A549 (cell line): ENCODE measurements around the gene RGS6. TPM values are rescaled to one million over a fixed set of nuclear protein-coding genes. Genes with fewer than 3 reads are reported as not detected.

Source experiments
- ATAC-seq, 2 experiments: fragments of 200-7000 bp in 1 of 2; fragments of >200 bp in 1 of 2; cut with Nextera tagmentation in 1 of 2; cut with Tn5 transposase in 1 of 2; 3 replicates each; pipeline versions ENCODE4 v1.8.0 to v1.9.1; 2018 to 2020; ENCODE audit warnings: mild to moderate bottlenecking in 1 of 2, moderate library complexity in 1 of 2
- CTCF ChIA-PET: fragments of 300-600 bp; sonication (Branson Sonifier 250); formaldehyde crosslinking; extraction: SDS; loops from one replicate; lab custom pipeline; 2021; ENCODE audit warnings: antibody characterized with exemption, inconsistent platforms; lab: Yijun Ruan, JAX
- POLR2A ChIA-PET: fragments of 350-600 bp; formaldehyde crosslinking; extraction: SDS; loops from one replicate; lab custom pipeline; 2021; ENCODE audit warnings: antibody characterized with exemption, inconsistent platforms; lab: Yijun Ruan, JAX
- DNase-seq, 2 experiments: peaks; one replicate each; pipeline versions ENCODE4 v3.0.0 to v3.0.0-alpha.2; 2011 to 2016; ENCODE audit warnings: low read depth in 1 of 2, low spot score in 1 of 2
- FAIRE-seq: peaks from 2 replicates; lab custom pipeline; 2011; peaks lifted over from hg19 to GRCh38; lab: Jason Lieb, UNC
- H3K27ac ChIP-seq, 2 experiments: fragments of >200 bp; sonication (Bioruptor Twin); formaldehyde crosslinking; 3 replicates each; pipeline ENCODE4 v1.5.1; 2016 to 2017
- H3K4me1 ChIP-seq: fragments of >200 bp; sonication (Bioruptor Twin); formaldehyde crosslinking; 3 replicates; pipeline ENCODE4 v1.6.1; 2016
- H3K4me2 ChIP-seq: fragments of >200 bp; sonication (Bioruptor Twin); formaldehyde crosslinking; 3 replicates; pipeline ENCODE4 v1.6.1; 2016
- H3K4me3 ChIP-seq: fragments of >200 bp; sonication (Bioruptor Twin); formaldehyde crosslinking; 3 replicates; pipeline ENCODE4 v1.5.1; 2016
- H3K9me3 ChIP-seq: fragments of >200 bp; sonication (Bioruptor Twin); formaldehyde crosslinking; 3 replicates; pipeline ENCODE4 v1.6.1; 2016
- ATOH8 ChIP-seq: fragments of 250-450 bp; sonication (Bioruptor Pico); IDR thresholded peaks from 2 replicates; pipeline ENCODE4 v1.5.0; 2020; ENCODE audit warnings: low read depth, mild to moderate bottlenecking, moderate library complexity
- CEBPB ChIP-seq, 2 experiments: fragments of >200 bp in 1 of 2; sonication (Bioruptor Twin) in 1 of 2; formaldehyde crosslinking in 1 of 2; IDR thresholded peaks; 2 replicates each; pipeline ENCODE4 v1.6.1; 2012 to 2016
- CHD2 ChIP-seq: fragments of 150-350 bp; IDR thresholded peaks from 2 replicates; pipeline ENCODE4 v1.6.1; 2014; ENCODE audit warnings: low read length; ENCODE audit not compliant: partially characterized antibody
- CTCF ChIP-seq: fragments of >200 bp; sonication (Bioruptor Twin); formaldehyde crosslinking; IDR thresholded peaks from 3 replicates; pipeline ENCODE4 v1.5.1; 2016
- FOSL2 ChIP-seq, 2 experiments: fragments of 450-650 bp in 1 of 2; fragments of >200 bp in 1 of 2; sonication (Bioruptor Twin) in 1 of 2; formaldehyde crosslinking; IDR thresholded peaks; 2 replicates each; pipeline versions ENCODE4 v1.5.0 to v1.6.1; 2016 to 2020; ENCODE audit warnings: mild to moderate bottlenecking in 1 of 2, moderate library complexity in 1 of 2
- FOXS1 ChIP-seq: fragments of 250-450 bp; sonication (Bioruptor Pico); IDR thresholded peaks from 2 replicates; pipeline ENCODE4 v1.5.0; 2020; ENCODE audit warnings: mild to moderate bottlenecking, moderate library complexity
- GATA3 ChIP-seq: IDR thresholded peaks from 2 replicates; pipeline ENCODE4 v1.6.1; 2012; ENCODE audit warnings: borderline replicate concordance
- HES2 ChIP-seq: fragments of >200 bp; sonication (Bioruptor Twin); formaldehyde crosslinking; IDR thresholded peaks from 2 replicates; pipeline ENCODE4 v1.6.1; 2016
- HOXB13 ChIP-seq: fragments of 250-450 bp; sonication (Bioruptor Pico); IDR thresholded peaks from 2 replicates; pipeline ENCODE4 v1.5.0; 2020; ENCODE audit warnings: low read depth, mild to moderate bottlenecking, moderate library complexity
- HOXB5 ChIP-seq: fragments of 250-450 bp; sonication (Bioruptor Pico); IDR thresholded peaks from 2 replicates; pipeline ENCODE4 v1.5.0; 2020; ENCODE audit warnings: mild to moderate bottlenecking, moderate library complexity
- KDM1A ChIP-seq: fragments of 200-600 bp; sonication (generic); IDR thresholded peaks from 2 replicates; pipeline ENCODE4 v1.6.1; 2016; ENCODE audit warnings: low read depth, mild to moderate bottlenecking
- MAZ ChIP-seq: fragments of 150-350 bp; IDR thresholded peaks from 2 replicates; pipeline ENCODE4 v1.6.1; 2014; ENCODE audit warnings: antibody characterized with exemption, low read depth, low read length, borderline replicate concordance
- MYC ChIP-seq: IDR thresholded peaks from 2 replicates; pipeline ENCODE4 v1.6.1; 2012; ENCODE audit warnings: mild to moderate bottlenecking, inconsistent platforms, low read length, improper control_type of control experiment, borderline replicate concordance
- NR3C1 ChIP-seq: fragments of >200 bp; sonication (Bioruptor Twin); formaldehyde crosslinking; IDR thresholded peaks from 3 replicates; pipeline ENCODE4 v1.6.1; 2017
- PBX3 ChIP-seq: IDR thresholded peaks from 2 replicates; pipeline ENCODE4 v1.6.1; 2012
- POLR2A ChIP-seq: IDR thresholded peaks from 2 replicates; pipeline ENCODE4 v1.6.1; 2012; ENCODE audit warnings: mild to moderate bottlenecking, low read length
- POLR2AphosphoS2 ChIP-seq: conservative IDR thresholded peaks from 2 replicates; pipeline ENCODE4 v1.6.1; 2012; ENCODE audit warnings: low read length, improper control_type of control experiment, inconsistent platforms
- RARB ChIP-seq: fragments of 250-450 bp; sonication (Bioruptor Pico); IDR thresholded peaks from 2 replicates; pipeline ENCODE4 v1.8.0; 2021; ENCODE audit warnings: mild to moderate bottlenecking, moderate library complexity
- SMC3 ChIP-seq: fragments of >200 bp; sonication (Bioruptor Twin); formaldehyde crosslinking; IDR thresholded peaks from 3 replicates; pipeline ENCODE4 v1.6.1; 2018; ENCODE audit warnings: inconsistent platforms
- USF2 ChIP-seq: fragments of 450-650 bp; IDR thresholded peaks from 2 replicates; pipeline ENCODE4 v1.6.1; 2014; ENCODE audit warnings: antibody characterized with exemption
- ZC3H11A ChIP-seq: fragments of 450-650 bp; IDR thresholded peaks from 2 replicates; pipeline ENCODE4 v1.6.1; 2014; ENCODE audit warnings: antibody characterized with exemption, mild to moderate bottlenecking
- ZFP36 ChIP-seq: fragments of 450-650 bp; IDR thresholded peaks from 2 replicates; pipeline ENCODE4 v1.6.1; 2014; ENCODE audit warnings: borderline replicate concordance; ENCODE audit not compliant: partially characterized antibody
- WGBS: methylation state at CpG from one replicate; pipeline ENCODE4 v1.1.6; 2017; ENCODE audit errors: missing lambda C conversion rate; 5-methylcytosine and 5-hydroxymethylcytosine counted together
- polyA plus RNA-seq, 4 experiments: library from polyadenylated mRNA; depleted of rRNA in 3 of 4; stranded (reverse); fragments of >200 nt; fragmentation: RNase III in 1 of 4; extraction: RNeasy Plus Mini Kit Qiagen cat#74134 plus additional on column Dnase treatment in 1 of 4; gene quantifications; 2 replicates in 3 of 4; 3 replicates in 1 of 4; pipeline ENCODE4 v1.2.3, GENCODE V29; 2011 to 2017
- TF ChIP-seq, protein P1 (sequence below): fragments of 250-450 bp; sonication (Bioruptor Pico); IDR thresholded peaks from 2 replicates; pipeline ENCODE4 v1.5.0; 2021; ENCODE audit warnings: mild to moderate bottlenecking, moderate library complexity, borderline replicate concordance
- TF ChIP-seq, protein P2 (sequence below): fragments of 150-350 bp; IDR thresholded peaks from 2 replicates; pipeline ENCODE4 v1.6.1; 2014; ENCODE audit warnings: low read depth, mild to moderate bottlenecking, low read length
- TF ChIP-seq, protein P3 (sequence below): fragments of >200 bp; sonication (Bioruptor Twin); formaldehyde crosslinking; IDR thresholded peaks from 3 replicates; pipeline ENCODE4 v1.6.1; 2016

The RGS6 gene
- polyA plus RNA-seq, 2 of the 4 experiments (the other 2 are of a cell fraction), result not detected

- no peak for TF ChIP-seq SMC3
These were observed 194.3 kb downstream of the RGS6 start (continued) for GRCh38 chr14:72126561-72126960.

GRCh38 chr14:72128629-72129028 lies 196.4 kb downstream of the RGS6 start:
- FAIRE-seq, result no peak
- POLR2A ChIA-PET, result no interaction called here
- no peak overlapping the region for H3K4me3 ChIP-seq
- 9% methylated on average over 11 of the region's 11 CpGs for WGBS
- DNase-seq, result no peak
- H3K4me2 ChIP-seq, result no peak overlapping the region
- TF ChIP-seq POLR2A, result no peak
- TF ChIP-seq CTCF, result no peak
- TF ChIP-seq FOXS1, result no peak
- no peak for TF ChIP-seq CHD2
- TF ChIP-seq HOXB13 (CRISPR knock-in tag), result no peak
- no peak for TF ChIP-seq USF2
- no peak for TF ChIP-seq CEBPB (IDR thresholded peaks at IDR 0.05)
- TF ChIP-seq HES2, result no peak
- ATAC-seq, result no peak
- no peak overlapping the region for H3K27ac ChIP-seq
- H3K4me1 ChIP-seq, result no peaks in the 10 kb centered on the region
- CTCF ChIA-PET, result no interaction called here
- no peaks in the 10 kb centered on the region for H3K9me3 ChIP-seq

DNA sequence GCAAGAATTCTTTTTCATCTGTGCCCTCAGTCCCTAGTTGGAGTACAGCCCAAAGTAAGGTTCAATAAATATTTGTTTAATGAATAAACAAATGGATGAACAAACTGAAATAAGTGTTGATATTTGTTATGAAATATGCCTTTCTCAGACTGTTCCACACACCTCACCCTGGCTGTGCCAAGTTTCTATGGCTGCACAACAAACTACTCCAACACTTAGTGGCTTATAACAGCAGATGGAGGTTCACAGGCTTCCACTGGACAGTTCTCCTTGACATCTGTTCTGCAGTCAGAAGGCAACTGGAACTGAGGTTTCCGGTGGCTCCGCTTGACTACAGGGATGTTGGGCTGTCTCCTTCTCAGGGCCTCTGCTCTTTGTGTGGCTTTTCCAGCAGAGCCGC lies 197.1 kb downstream of the RGS6 start:
- TF ChIP-seq NR3C1, result no peak
- TF ChIP-seq POLR2AphosphoS2, result no peak
- TF ChIP-seq MAZ, result no peak
- TF ChIP-seq, protein P1, sequence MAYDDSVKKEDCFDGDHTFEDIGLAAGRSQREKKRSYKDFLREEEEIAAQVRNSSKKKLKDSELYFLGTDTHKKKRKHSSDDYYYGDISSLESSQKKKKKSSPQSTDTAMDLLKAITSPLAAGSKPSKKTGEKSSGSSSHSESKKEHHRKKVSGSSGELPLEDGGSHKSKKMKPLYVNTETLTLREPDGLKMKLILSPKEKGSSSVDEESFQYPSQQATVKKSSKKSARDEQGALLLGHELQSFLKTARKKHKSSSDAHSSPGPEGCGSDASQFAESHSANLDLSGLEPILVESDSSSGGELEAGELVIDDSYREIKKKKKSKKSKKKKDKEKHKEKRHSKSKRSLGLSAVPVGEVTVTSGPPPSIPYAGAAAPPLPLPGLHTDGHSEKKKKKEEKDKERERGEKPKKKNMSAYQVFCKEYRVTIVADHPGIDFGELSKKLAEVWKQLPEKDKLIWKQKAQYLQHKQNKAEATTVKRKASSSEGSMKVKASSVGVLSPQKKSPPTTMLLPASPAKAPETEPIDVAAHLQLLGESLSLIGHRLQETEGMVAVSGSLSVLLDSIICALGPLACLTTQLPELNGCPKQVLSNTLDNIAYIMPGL (CRISPR knock-in tag), result no peak
- no peak for TF ChIP-seq MYC
- no peak for TF ChIP-seq HOXB5 (CRISPR knock-in tag)
- TF ChIP-seq ATOH8 (CRISPR knock-in tag), result no peak
- TF ChIP-seq, protein P2, sequence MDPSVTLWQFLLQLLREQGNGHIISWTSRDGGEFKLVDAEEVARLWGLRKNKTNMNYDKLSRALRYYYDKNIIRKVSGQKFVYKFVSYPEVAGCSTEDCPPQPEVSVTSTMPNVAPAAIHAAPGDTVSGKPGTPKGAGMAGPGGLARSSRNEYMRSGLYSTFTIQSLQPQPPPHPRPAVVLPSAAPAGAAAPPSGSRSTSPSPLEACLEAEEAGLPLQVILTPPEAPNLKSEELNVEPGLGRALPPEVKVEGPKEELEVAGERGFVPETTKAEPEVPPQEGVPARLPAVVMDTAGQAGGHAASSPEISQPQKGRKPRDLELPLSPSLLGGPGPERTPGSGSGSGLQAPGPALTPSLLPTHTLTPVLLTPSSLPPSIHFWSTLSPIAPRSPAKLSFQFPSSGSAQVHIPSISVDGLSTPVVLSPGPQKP, result no peak
- no peak for TF ChIP-seq GATA3
- TF ChIP-seq ZC3H11A, result no peak
- no peak for TF ChIP-seq POLR2A
- no peak for TF ChIP-seq KDM1A
- TF ChIP-seq, protein P3, sequence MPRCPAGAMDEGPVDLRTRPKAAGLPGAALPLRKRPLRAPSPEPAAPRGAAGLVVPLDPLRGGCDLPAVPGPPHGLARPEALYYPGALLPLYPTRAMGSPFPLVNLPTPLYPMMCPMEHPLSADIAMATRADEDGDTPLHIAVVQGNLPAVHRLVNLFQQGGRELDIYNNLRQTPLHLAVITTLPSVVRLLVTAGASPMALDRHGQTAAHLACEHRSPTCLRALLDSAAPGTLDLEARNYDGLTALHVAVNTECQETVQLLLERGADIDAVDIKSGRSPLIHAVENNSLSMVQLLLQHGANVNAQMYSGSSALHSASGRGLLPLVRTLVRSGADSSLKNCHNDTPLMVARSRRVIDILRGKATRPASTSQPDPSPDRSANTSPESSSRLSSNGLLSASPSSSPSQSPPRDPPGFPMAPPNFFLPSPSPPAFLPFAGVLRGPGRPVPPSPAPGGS, result no peak
- no peak for TF ChIP-seq RARB
- no peak for TF ChIP-seq ZFP36
- TF ChIP-seq FOSL2 (IDR thresholded peaks at IDR 0.05), result no peak
- no peak for TF ChIP-seq FOSL2 (CRISPR knock-in tag; IDR thresholded peaks at IDR 0.05)
- no peak for TF ChIP-seq PBX3
- TF ChIP-seq CHD2, result no peak
- Histone ChIP-seq H3K4me1 (no peaks in the 10 kb centered on the region), H3K4me2 (no peak overlapping the region), H3K27ac (no peak overlapping the region), H3K9me3 (no peaks in the 10 kb centered on the region), H3K4me3 (no peak overlapping the region)
- WGBS, result 39% methylated on average over 3 of the region's 3 CpGs
- FAIRE-seq, result no peak
- DNase-seq, result no peak
- no peak for ATAC-seq
- CTCF ChIA-PET, result interaction anchor here (0.8 kb wide), 1 partner anchor 1025 kb away, joined by 3 read pairs; no protein-coding TSS in a partner anchor
- POLR2A ChIA-PET, result no interaction called here
